ENCODE data around the gene CLDND2.
A peak's percentile ranks its signal among the peaks of the same experiment; 100 is the strongest.

GRCh38 chr19:51338563-51339312 is 30.1 kb downstream of the CLDND2 start:
- TF ChIP-seq CTCF (conservative IDR thresholded peaks at IDR 0.05 in 1 of 2, IDR thresholded peaks at IDR 0.05 in 1 of 2; ENCODE audit: low read depth in 1 of 2, low read length in 2 of 2) (peak; percentile 60 to 66), EZH2 (IDR thresholded peaks at IDR 0.05; ENCODE audit: low read length, missing control alignments) (no peak)

Measured in fibroblast of lung (primary cell).